ENCODE data around the gene MADD.

DNA sequence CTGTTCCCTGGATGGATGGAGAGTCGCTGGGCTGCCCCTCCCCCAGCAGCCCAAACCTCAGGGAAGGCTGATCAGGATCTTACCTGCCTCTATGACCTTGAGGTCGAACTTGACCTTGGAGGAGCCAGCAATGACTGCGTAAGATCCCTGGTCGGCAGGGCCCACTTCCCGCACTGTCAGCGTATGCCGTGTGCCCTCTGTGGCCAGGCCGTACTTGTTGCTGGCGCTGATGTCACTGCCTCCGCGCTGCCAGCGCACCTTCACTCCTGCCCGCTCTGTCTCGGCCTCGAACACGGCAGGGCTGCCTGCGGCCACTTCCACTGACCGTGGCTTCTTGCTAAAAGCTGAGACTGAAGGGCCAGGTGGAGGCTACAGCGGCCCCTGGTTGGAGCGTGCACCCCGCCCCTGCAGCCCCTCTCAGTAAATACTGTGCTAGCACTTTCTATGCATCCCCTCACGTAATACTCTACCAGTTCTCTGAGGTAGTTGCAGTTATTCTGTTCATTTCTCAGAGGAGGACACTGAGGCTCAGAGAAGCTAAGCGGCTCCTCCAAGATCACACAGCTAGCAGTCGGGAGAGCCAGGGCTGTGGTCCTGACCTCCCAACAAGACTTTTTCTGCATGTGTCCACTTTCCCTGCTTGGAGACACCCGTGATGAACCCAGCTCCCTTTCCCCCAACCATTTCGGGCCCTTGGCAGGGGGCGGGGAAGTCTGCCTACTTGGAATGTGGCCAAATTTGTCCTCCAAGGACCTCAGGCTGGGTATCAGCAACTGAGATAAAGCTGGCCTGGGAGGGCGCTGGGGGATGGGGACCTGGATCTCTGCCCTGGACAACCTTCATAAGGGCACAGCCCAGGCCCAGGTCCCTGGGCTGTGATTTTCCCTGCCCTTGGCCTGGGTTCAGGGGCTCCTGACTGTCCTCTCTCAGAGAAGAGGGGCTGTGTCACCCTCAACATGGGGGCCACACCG is 81.5 kb downstream of the MADD start:
- TF ChIP-seq, protein P1, sequence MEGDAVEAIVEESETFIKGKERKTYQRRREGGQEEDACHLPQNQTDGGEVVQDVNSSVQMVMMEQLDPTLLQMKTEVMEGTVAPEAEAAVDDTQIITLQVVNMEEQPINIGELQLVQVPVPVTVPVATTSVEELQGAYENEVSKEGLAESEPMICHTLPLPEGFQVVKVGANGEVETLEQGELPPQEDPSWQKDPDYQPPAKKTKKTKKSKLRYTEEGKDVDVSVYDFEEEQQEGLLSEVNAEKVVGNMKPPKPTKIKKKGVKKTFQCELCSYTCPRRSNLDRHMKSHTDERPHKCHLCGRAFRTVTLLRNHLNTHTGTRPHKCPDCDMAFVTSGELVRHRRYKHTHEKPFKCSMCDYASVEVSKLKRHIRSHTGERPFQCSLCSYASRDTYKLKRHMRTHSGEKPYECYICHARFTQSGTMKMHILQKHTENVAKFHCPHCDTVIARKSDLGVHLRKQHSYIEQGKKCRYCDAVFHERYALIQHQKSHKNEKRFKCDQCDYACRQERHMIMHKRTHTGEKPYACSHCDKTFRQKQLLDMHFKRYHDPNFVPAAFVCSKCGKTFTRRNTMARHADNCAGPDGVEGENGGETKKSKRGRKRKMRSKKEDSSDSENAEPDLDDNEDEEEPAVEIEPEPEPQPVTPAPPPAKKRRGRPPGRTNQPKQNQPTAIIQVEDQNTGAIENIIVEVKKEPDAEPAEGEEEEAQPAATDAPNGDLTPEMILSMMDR (IDR thresholded peaks at IDR 0.05), result no peak
- TF ChIP-seq POLR2A (IDR thresholded peaks at IDR 0.05), result no peak

All from lower leg skin (tissue), 3 donors.